Endometrial microvascular endothelial cells (primary cell): ENCODE results near the gene MEAF6. TPM values are rescaled to one million over a fixed set of nuclear protein-coding genes. Genes with fewer than 3 reads are reported as not detected.
"Not testable (repeated sequence)": the region's sequence is repeated elsewhere in the genome, so short reads cannot be mapped to it uniquely, and the experiment has no call there.

Source experiments
- in situ Hi-C: cut with HindIII; loops from 2 replicates; pipeline ENCODE4 v1.10.0; 2017; ENCODE audit warnings: low sequenced_read_pairs, low pct_unique_long_range_greater_than_20kb; ENCODE audit errors: inconsistent ontology term
- total RNA-seq: library from RNA; depleted of rRNA; stranded (reverse); fragments of >200 nt; gene quantifications from one replicate; pipeline ENCODE4 v1.2.3, GENCODE V29; 2015; ENCODE audit errors: inconsistent ontology term

Gene MEAF6
- total RNA-seq = 80.2 TPM

GRCh38 chr1:37514350-37515184, at the start of gene MEAF6:
Gene MEAF6 (minus strand): TSS chr1:37514766. CDS start chr1:37514746, 20 bp downstream.
- in situ Hi-C loops = no loop called here

DNA sequence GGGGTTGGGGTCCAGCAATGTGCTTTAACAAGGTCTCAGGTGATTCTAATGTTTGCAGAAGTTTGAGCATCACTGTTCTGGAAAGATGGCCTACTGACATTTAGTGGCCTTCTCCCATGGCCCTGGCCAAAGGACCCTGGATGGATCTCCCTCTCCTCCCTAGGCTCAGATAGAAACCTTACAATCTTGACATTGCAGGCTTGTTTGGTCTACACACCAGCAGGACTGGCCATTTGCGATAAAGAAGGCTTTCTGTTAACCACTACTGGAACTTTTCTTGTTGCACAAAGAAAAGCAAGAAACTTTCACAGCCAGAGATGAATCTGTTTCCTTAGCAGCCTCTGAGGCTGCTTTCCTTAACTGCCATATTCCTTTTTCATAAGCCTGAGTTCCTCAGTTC, 48.4 kb upstream of the MEAF6 start:
- in situ Hi-C loops = no loop called here

DNA sequence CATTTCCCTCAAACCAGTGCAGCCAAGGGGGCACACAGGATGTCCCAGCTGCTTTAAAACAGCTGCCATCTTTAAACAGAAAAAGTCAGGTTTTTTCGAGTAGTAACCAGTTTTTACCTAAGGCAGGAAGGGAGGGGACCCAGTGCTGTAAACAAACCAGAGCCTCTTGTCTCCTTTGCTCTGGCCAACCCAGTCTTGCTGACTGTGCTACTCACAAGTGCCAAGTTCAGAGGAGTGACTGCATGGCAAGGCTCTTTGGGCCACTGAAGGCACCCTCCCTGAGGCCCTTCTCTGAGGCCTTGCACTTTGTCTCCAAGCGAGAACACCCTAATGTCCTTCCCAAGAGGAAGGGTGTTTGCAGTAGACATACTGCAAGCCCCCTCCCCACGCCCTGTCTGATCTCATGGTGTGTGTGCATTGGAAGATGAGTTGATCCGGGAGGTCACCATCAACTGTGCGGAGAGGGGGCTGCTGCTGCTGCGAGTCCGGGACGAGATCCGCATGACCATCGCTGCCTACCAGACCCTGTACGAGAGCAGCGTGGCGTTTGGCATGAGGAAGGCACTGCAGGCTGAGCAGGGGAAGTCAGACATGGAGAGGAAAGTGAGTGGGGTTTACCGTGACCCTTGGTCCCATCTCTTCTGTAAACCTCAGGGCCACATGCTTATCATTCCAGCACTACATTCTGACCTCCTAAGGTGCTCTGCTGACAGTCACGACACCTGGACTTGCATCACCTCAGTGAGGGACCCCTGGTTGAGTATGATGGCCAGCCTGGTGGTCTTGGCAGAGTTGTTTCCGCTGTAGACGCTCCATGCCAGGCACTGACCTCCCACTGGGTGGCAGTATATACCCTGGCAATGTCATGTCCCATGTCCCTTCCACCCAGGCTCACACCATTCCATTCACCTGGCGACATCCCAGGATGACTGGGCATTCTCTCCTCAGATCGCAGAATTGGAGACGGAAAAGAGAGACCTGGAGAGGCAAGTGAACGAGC, 46.9 kb upstream of the MEAF6 start:
- in situ Hi-C loops = no loop called here

- in situ Hi-C loops = no loop called here
Observed at GRCh38 chr1:37560401-37561132, 46.0 kb upstream of the MEAF6 start.

DNA sequence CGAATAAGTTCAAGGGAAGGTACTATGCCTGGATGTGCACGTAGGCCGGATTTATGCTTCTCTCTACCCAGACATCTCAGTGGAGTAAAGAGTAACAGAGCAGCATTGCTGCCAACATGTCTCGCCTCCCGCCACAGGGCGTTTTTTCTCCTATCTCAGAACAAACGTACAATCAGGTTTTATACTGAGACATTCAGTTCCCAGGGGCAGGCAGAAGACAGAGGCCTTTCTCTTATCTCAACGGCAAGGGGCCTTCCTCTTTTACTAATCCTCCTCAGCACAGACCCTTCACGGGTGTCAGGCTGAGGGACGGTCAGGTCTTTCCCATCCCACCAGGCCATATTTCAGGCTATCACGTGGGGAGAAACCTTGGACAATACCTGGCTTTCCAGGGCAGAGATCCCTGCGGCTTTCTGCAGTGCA, 45.4 kb upstream of the MEAF6 start:
- in situ Hi-C loops = not testable (repeated sequence)

GRCh38 chr1:37559080-37559479, 44.5 kb upstream of the MEAF6 start:
- in situ Hi-C loops = no loop called here

- in situ Hi-C loops = no loop called here
Observed at GRCh38 chr1:37558411-37558810, 43.8 kb upstream of the MEAF6 start.

- in situ Hi-C loops = no loop called here
Observed at GRCh38 chr1:37557402-37557801, 42.8 kb upstream of the MEAF6 start.

DNA sequence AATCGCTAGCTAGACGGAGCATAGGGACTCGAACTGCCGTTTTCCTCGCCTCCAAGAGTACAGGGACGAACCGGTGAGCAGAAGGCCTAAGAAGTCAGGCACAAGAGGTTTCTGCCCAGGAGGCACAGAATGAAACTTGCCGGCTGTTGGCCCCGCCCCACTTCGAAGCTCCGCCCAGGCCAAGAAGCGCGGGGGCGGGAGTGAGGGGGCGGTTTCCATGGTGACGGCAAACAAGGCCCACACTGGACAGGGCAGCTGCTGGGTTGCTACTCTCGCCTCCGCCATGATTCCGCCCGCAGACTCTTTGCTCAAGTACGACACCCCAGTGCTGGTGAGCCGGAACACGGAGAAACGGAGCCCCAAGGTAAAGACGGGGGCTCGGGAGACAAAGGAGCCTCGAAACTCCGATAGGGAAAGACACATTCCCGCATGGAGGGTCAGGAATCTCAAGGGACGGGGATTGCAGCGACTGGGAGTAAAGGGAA, 42.2 kb upstream of the MEAF6 start, which contains the start of gene DNALI1:
TSS of gene DNALI1 (plus strand) at position 229 of the 485 bp plus-strand sequence. CDS start at position 284, 55 bp downstream.
- in situ Hi-C loops = no loop called here

DNA sequence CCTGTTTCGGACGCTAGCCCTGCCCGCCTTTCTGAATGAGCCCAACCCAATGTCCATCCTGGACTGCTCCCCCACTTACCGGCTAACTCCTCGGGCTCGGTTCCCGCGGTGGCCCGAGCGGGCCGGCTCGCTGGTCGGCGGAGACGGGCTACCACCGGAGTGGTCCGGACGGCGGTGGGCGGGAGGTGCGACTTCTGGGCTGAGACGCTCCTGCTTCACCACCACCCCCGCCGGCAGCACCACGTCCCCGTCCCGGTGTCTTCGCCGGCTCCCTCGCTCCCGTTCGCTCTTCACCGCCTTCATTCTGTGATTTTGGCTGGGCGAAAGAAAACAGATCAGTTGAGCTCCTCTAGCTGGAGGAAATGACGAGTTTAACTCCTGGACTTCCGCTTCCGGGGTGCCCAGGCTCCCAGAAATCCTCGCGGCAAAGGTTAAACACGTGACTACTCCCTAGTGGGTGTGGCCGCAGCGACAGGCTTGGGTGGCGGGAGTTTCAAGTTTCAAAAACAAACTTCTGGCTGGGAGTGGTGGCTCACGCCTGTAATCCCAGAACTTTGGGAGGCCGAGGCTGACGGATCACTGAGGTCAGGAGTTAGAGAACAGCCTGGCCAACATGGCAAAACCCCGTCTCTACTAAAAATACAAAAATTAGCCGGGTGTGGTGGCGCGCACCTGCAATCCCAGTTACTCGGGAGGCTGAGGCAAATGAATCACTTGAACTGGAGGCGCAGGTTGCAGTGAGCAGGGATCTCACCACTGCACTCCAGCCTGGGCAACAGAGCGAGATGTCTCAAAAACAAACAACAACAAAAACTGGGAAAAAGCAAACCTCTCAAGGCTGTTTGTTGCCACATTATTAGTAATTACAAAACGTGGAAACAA, 39.6 kb upstream of the MEAF6 start, which contains the start of gene SNIP1:
TSS of gene SNIP1 (minus strand) at position 367 of the 882 bp plus-strand sequence. CDS start at position 303, 64 bp downstream.
- in situ Hi-C loops = no loop called here

GRCh38 chr1:37553598-37553926, 39.0 kb upstream of the MEAF6 start:
- in situ Hi-C loops = no loop called here

GRCh38 chr1:37549341-37549740, 34.8 kb upstream of the MEAF6 start:
- in situ Hi-C loops = no loop called here

- in situ Hi-C loops = no loop called here
Observed at GRCh38 chr1:37545019-37545418, 30.5 kb upstream of the MEAF6 start.

DNA sequence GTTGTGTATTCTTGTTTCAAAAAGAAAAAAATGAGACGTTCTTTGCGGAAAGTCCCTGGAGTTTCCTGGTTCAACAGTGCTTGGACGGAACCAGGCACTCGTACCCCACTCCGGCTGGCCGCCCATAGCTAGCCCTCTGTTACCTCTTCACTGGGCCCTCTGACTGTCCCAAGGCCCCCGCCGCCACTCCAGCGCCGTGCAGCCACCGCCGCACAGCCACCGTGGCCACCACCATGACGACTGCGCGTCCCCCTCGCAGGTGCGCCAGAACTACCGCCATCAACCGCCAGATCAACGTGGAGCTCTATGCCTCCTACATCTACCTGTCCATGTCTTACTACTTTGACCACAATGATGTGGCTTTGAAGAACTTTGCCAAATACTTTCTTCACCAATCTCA, 30.0 kb upstream of the MEAF6 start:
- in situ Hi-C loops = no loop called here

- in situ Hi-C loops = no loop called here
Observed at GRCh38 chr1:37540036-37540785, 25.6 kb upstream of the MEAF6 start.

DNA sequence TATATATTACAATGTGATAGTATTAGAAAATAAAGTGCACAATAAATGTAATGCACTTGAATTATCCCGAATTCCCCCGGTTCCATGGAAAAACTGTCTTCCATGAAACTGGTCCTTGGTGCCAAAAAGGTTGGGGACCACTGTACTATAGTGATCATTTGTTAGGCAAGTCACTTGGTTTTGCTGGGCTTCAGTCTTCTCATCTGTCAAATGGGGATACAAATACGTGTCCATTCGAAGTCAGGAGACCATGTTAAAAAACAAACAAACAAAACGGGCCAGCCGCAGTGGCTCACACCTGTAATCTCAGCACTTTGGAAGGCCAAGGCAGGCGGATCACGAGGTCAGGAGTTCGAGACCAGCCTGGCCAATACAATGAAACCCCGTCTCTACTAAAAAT, 24.6 kb upstream of the MEAF6 start:
- in situ Hi-C loops = not testable (repeated sequence)

DNA sequence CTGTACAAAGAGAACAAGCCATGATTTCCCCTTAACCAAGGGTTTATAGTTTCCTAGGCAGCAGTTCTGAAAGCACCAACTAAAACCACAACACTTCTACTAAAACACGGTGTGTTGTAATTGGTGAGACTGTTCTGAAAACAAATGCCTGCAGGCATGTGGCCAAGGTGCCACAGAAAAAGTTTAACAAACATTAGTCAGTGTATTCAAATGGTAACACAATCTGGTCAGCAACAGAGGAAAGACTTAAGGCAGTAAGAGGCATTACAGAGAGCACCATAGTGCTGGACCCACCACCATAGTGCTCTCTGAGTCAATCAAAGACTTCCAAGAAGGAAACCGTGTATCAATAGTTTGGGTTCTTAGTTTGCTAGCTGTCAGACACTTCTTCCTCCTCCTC, 22.8 kb upstream of the MEAF6 start:
- in situ Hi-C loops = no loop called here
